CD14-positive monocyte (primary cell): ENCODE results near the gene TPRN. TPM values are rescaled to one million over a fixed set of nuclear protein-coding genes. Genes with fewer than 3 reads are reported as not detected.

ENCODE experiments used
- DNase-seq, 3 donors: peaks; one replicate each; pipeline ENCODE4 v3.0.0-alpha.2; 2011 to 2022
- H2AFZ ChIP-seq: 2 replicates; pipeline ENCODE4 v1.6.0; 2012; ENCODE audit warnings: mild to moderate bottlenecking, low read depth, low read length, inconsistent platforms; ENCODE audit not compliant: insufficient read depth, poor library complexity, severe bottlenecking
- H3K27ac ChIP-seq, 2 donors: 1 replicate in 1 of 2; 2 replicates in 1 of 2; pipeline ENCODE4 v1.5.1; 2012 to 2013; ENCODE audit warnings: low read length in 2 of 2, control low read depth in 1 of 2, inconsistent platforms in 1 of 2, low read depth in 1 of 2, mild to moderate bottlenecking in 1 of 2
- H3K27me3 ChIP-seq, 2 donors: one replicate each; pipeline versions ENCODE4 v1.6.0 to v1.6.1; 2011 to 2013; ENCODE audit warnings: low read length in 2 of 2; ENCODE audit not compliant: control insufficient read depth in 2 of 2, insufficient read depth in 2 of 2
- H3K36me3 ChIP-seq, 2 donors: replicated peaks in 1 of 2; 1 replicate in 1 of 2; 2 replicates in 1 of 2; pipeline versions ENCODE4 v1.5.1 to v1.6.1; 2012 to 2013; ENCODE audit warnings: low read length in 2 of 2, control low read depth in 1 of 2, inconsistent platforms in 1 of 2, mild to moderate bottlenecking in 1 of 2; ENCODE audit not compliant: insufficient read depth in 2 of 2, control insufficient read depth in 1 of 2
- H3K4me1 ChIP-seq, 2 donors: 1 replicate in 1 of 2; 2 replicates in 1 of 2; pipeline versions ENCODE4 v1.5.1 to v1.6.1; 2012 to 2013; ENCODE audit warnings: low read length in 2 of 2, control low read depth in 1 of 2, inconsistent platforms in 1 of 2, mild to moderate bottlenecking in 1 of 2, moderate library complexity in 1 of 2; ENCODE audit not compliant: insufficient read depth in 2 of 2, control insufficient read depth in 1 of 2
- H3K4me2 ChIP-seq: replicated peaks from 2 replicates; pipeline ENCODE3; 2012; ENCODE audit warnings: low read length, moderate library complexity, mild to moderate bottlenecking; ENCODE audit not compliant: poor library complexity, severe bottlenecking; ENCODE audit errors: extremely low read depth
- H3K4me3 ChIP-seq, 3 experiments: fragments of 200-600 bp in 1 of 3; sonication (generic) in 1 of 3; replicated peaks in 1 of 3; 1 replicate in 2 of 3; 2 replicates in 1 of 3; pipeline ENCODE4 v1.5.1; 2011 to 2013; ENCODE audit warnings: low read length in 3 of 3, mild to moderate bottlenecking in 3 of 3, control low read depth in 2 of 3, low read depth in 2 of 3, inconsistent platforms in 1 of 3, moderate library complexity in 1 of 3
- H3K79me2 ChIP-seq: 2 replicates; pipeline ENCODE4 v1.6.0; 2012; ENCODE audit warnings: mild to moderate bottlenecking, control low read depth, inconsistent platforms, low read length, moderate library complexity; ENCODE audit not compliant: insufficient read depth
- H3K9ac ChIP-seq: 2 replicates; pipeline ENCODE4 v1.6.0; 2017; ENCODE audit warnings: low read length, mild to moderate bottlenecking; ENCODE audit not compliant: insufficient read depth, poor library complexity, severe bottlenecking
- H3K9me3 ChIP-seq, 2 donors: replicated peaks in 1 of 2; 1 replicate in 1 of 2; 2 replicates in 1 of 2; pipeline versions ENCODE4 v1.5.1 to v1.6.1; 2012 to 2013; ENCODE audit warnings: low read length in 2 of 2, control low read depth in 1 of 2; ENCODE audit not compliant: control insufficient read depth in 1 of 2, insufficient read depth in 1 of 2
- H4K20me1 ChIP-seq: 2 replicates; pipeline ENCODE4 v1.6.0; 2012; ENCODE audit warnings: mild to moderate bottlenecking, low read length, control low read depth, moderate library complexity; ENCODE audit not compliant: insufficient read depth
- H3K27ac Mint-ChIP-seq, 7 donors: one replicate each; pipeline ENCODE4 v1.8.0; 2020; ENCODE audit warnings: mild to moderate bottlenecking in 7 of 7, mixed read lengths in 7 of 7, moderate library complexity in 6 of 7, inconsistent platforms in 2 of 7
- H3K27me3 Mint-ChIP-seq, 3 donors: one replicate each; pipeline ENCODE4 v1.8.0; 2021 to 2022; ENCODE audit warnings: low read depth in 3 of 3, mild to moderate bottlenecking in 3 of 3, mixed read lengths in 3 of 3, moderate library complexity in 3 of 3, inconsistent platforms in 1 of 3
- H3K36me3 Mint-ChIP-seq, 2 donors: one replicate each; pipeline ENCODE4 v1.8.0; 2020; ENCODE audit warnings: mixed read lengths in 2 of 2, inconsistent platforms in 1 of 2, mild to moderate bottlenecking in 1 of 2
- H3K4me1 Mint-ChIP-seq: one replicate; pipeline ENCODE4 v1.8.0; 2020; ENCODE audit warnings: mild to moderate bottlenecking, mixed read lengths
- H3K4me3 Mint-ChIP-seq, 2 donors: one replicate each; pipeline ENCODE4 v1.8.0; 2020; ENCODE audit warnings: mild to moderate bottlenecking in 2 of 2, mixed read lengths in 2 of 2, moderate library complexity in 1 of 2
- H3K9me3 Mint-ChIP-seq, 7 donors: one replicate each; pipeline ENCODE4 v1.8.0; 2020 to 2022; ENCODE audit warnings: mixed read lengths in 7 of 7, mild to moderate bottlenecking in 6 of 7, moderate library complexity in 6 of 7, inconsistent platforms in 2 of 7
- CTCF ChIP-seq: fragments of 200-600 bp; IDR thresholded peaks from one replicate; pipeline ENCODE4 v1.8.0; 2022; ENCODE audit warnings: antibody characterized with exemption, mild to moderate bottlenecking
- WGBS: methylation state at CpG from one replicate; pipeline ENCODE4 v1.1.5; 2013; ENCODE audit warnings: missing lambda C conversion rate; ENCODE audit not compliant: insufficient coverage; 5-methylcytosine and 5-hydroxymethylcytosine counted together
- intact Hi-C, 2 donors: fragments of 100-400 bp; cut with micrococcal nuclease; formaldehyde crosslinking; loops; one replicate each; pipeline versions ENCODE4 v1.15.0 to v1.15.1; 2023
- polyA plus RNA-seq, 3 donors: library from polyadenylated mRNA; depleted of rRNA in 1 of 3; unstranded in 2 of 3; stranded (reverse) in 1 of 3; fragments of 300-500 nt in 2 of 3; fragments of >200 nt in 1 of 3; fragmentation: Illumina TruSeq in 2 of 3; gene quantifications; 1 replicate in 2 of 3; 2 replicates in 1 of 3; pipeline ENCODE4 v1.2.3, GENCODE V29; 2012 to 2021

The TPRN gene
- polyA plus RNA-seq, 3 donors = 0.30 to 4.6 (median 0.46) TPM

DNA sequence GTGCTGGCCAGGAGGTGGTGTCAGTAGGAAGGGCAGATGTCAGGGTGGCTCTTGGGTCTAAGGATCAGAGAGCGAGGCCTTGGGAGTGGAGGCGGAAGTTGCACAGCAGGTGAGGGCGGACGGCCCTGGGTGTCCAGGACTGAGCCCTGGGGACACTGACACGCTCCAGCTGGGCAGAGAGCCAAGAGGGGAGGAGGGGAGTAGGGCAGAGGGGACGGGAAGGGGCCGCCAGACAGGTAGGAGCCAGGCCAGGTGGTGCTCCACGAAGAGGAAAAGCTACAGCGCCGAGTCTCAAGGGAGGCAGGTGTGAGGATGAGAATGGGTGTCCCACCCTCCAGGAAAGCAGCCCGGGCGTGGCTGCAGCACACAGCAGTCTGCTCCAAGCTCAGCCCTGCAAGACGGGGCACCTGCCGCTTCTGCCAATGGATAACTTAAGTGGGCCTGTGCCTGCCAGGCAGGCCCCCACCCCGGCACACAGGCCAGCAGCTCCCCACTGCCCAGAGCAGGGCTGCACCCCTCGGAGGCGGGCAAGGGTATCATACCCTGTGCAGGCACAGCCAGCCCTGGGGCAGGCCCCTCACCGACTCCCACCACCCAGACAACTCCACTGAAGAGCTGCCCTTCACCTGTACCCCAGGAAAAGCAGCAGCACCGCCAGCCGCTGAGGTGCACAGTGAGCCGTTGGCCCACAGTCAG, 4.9 kb downstream of the TPRN start:
- Histone ChIP-seq H3K27me3 (peaks cover 0 to 4% of the 10 kb centered on the region in 2 donors), H3K4me2 (no peak overlapping the region), H3K27ac (no peak overlapping the region), H3K9ac (no peak overlapping the region), H3K4me3 (no peak overlapping the region), H3K36me3 (peaks cover 14% of the 10 kb centered on the region in 2 donors), H3K79me2 (peaks cover 14% of the 10 kb centered on the region), H3K4me1 (peaks cover 18 to 24% of the 10 kb centered on the region in 2 donors), H3K9me3 (no peaks in the 10 kb centered on the region), H2AFZ (no peak overlapping the region), H4K20me1 (peaks cover 31% of the 10 kb centered on the region)
- TF ChIP-seq CTCF = no peak
- no peak for DNase-seq
- H3K36me3 Mint-ChIP-seq = peaks cover 2 to 19% of the 10 kb centered on the region in 2 donors
- H3K27me3 Mint-ChIP-seq = peaks cover 0 to 4% (median 0%) of the 10 kb centered on the region in 3 donors
- no peak overlapping the region for H3K27ac Mint-ChIP-seq
- H3K4me1 Mint-ChIP-seq = peaks cover 16% of the 10 kb centered on the region
- intact Hi-C loops = no loop called here
- H3K4me3 Mint-ChIP-seq = no peak overlapping the region
- H3K9me3 Mint-ChIP-seq = no peaks in the 10 kb centered on the region
- WGBS = 97% methylated on average over 20 of the region's 21 CpGs

- Histone ChIP-seq H3K27ac (no peak overlapping the region), H2AFZ (no peak overlapping the region), H3K36me3 (peaks cover 17 to 20% of the 10 kb centered on the region in 2 donors), H3K4me3 (no peak overlapping the region), H3K9ac (no peak overlapping the region), H3K4me2 (no peak overlapping the region), H3K79me2 (peaks cover 22% of the 10 kb centered on the region), H3K9me3 (no peaks in the 10 kb centered on the region), H4K20me1 (peaks cover 38% of the 10 kb centered on the region), H3K4me1 (peaks cover 22 to 30% of the 10 kb centered on the region in 2 donors), H3K27me3 (peaks cover 0 to 4% of the 10 kb centered on the region in 2 donors)
- H3K4me1 Mint-ChIP-seq = peaks cover 20% of the 10 kb centered on the region
- intact Hi-C loops = no loop called here
- H3K27ac Mint-ChIP-seq = no peak overlapping the region
- H3K27me3 Mint-ChIP-seq = peaks cover 0 to 4% (median 0%) of the 10 kb centered on the region in 3 donors
- no peak overlapping the region for H3K4me3 Mint-ChIP-seq
- H3K36me3 Mint-ChIP-seq = peaks cover 5 to 25% of the 10 kb centered on the region in 2 donors
- peaks cover 0 to 2% (median 0%) of the 10 kb centered on the region in 7 donors for H3K9me3 Mint-ChIP-seq
- no peak for DNase-seq
- WGBS = 97% methylated on average over 8 of the region's 10 CpGs
- no peak for TF ChIP-seq CTCF
Measured at GRCh38 chr9:137194909-137195308, 5.6 kb downstream of the TPRN start.
